Endothelial cell of umbilical vein (primary cell): ENCODE data around the gene DRD4. TPM values are rescaled to one million over a fixed set of nuclear protein-coding genes. Genes with fewer than 3 reads are reported as not detected.

Source experiments
- BruUV-seq: library from RNA; stranded (reverse); fragments of 400-500 nt; replicated peaks from 2 replicates; lab custom pipeline; 2021; lab: Mats Ljungman, UMichigan
- CTCF ChIA-PET: fragments of 300-600, 350-600 bp; sonication (Branson Sonifier 250); formaldehyde crosslinking; loops from one replicate; lab custom pipeline; 2021; ENCODE audit warnings: antibody characterized with exemption, inconsistent platforms; lab: Charles Lee
- POLR2A ChIA-PET: fragments of 300-600, 350-600 bp; sonication (Branson Sonifier 250); formaldehyde crosslinking; loops from one replicate; lab custom pipeline; 2021; ENCODE audit warnings: antibody characterized with exemption, inconsistent platforms; lab: Charles Lee
- DNase-seq: peaks from one replicate; pipeline ENCODE4 v3.0.0-alpha.2; 2011; ENCODE audit warnings: low read depth, low spot score
- FAIRE-seq: peaks from 2 replicates; lab custom pipeline; 2011; peaks lifted over from hg19 to GRCh38; lab: Jason Lieb, UNC
- H2AFZ ChIP-seq: 2 replicates; pipeline ENCODE4 v1.6.0; 2012; ENCODE audit warnings: low read depth, low read length, control low read depth, inconsistent platforms
- H3K27ac ChIP-seq: 2 replicates; pipeline ENCODE4 v1.5.1; 2011; ENCODE audit warnings: low read depth, mild to moderate bottlenecking, control low read depth, low read length, moderate library complexity; ENCODE audit not compliant: insufficient read depth
- H3K27me3 ChIP-seq, 2 experiments: 2 replicates each; pipeline versions ENCODE4 v1.6.0 to v1.6.1; 2011; ENCODE audit warnings: low read length in 2 of 2, mixed read lengths in 1 of 2; ENCODE audit not compliant: control insufficient read depth in 2 of 2, insufficient read depth in 2 of 2
- H3K36me3 ChIP-seq, 2 experiments: 2 replicates in 1 of 2; 3 replicates in 1 of 2; pipeline ENCODE4 v1.5.1; 2011; ENCODE audit warnings: low read length in 2 of 2, mild to moderate bottlenecking in 1 of 2, moderate library complexity in 1 of 2; ENCODE audit not compliant: control insufficient read depth in 2 of 2, insufficient read depth in 2 of 2; ENCODE audit errors: extremely low read depth in 1 of 2
- H3K4me1 ChIP-seq: 3 replicates; pipeline ENCODE4 v1.5.1; 2011; ENCODE audit warnings: mild to moderate bottlenecking, low read length; ENCODE audit not compliant: control insufficient read depth, insufficient read depth; ENCODE audit errors: extremely low read depth
- H3K4me2 ChIP-seq: 2 replicates; pipeline ENCODE4 v1.6.1; 2011; ENCODE audit warnings: low read length, control low read depth, mixed read lengths; ENCODE audit not compliant: insufficient read depth
- H3K4me3 ChIP-seq, 3 experiments: fragments of 200-600 bp in 1 of 3; sonication (generic), shearing (Covaris generic) in 1 of 3; replicated peaks in 1 of 3; 2 replicates each; pipeline ENCODE4 v1.5.1; 2011 to 2016; ENCODE audit warnings: control low read depth in 3 of 3, low read length in 3 of 3, mild to moderate bottlenecking in 2 of 3, inconsistent platforms in 1 of 3, low read depth in 1 of 3, moderate library complexity in 1 of 3; ENCODE audit not compliant: insufficient read depth in 1 of 3
- H3K79me2 ChIP-seq: 2 replicates; pipeline ENCODE4 v1.6.0; 2012; ENCODE audit warnings: low read length, inconsistent platforms; ENCODE audit not compliant: control insufficient read depth, insufficient read depth
- H3K9ac ChIP-seq: replicated peaks from 2 replicates; pipeline ENCODE3; 2011; ENCODE audit warnings: low read length, control low read depth; ENCODE audit not compliant: insufficient read depth; ENCODE audit errors: extremely low read depth
- H3K9me1 ChIP-seq: replicated peaks from 3 replicates; pipeline ENCODE4 v1.6.0; 2011; ENCODE audit warnings: mild to moderate bottlenecking, low read length; ENCODE audit not compliant: control insufficient read depth, insufficient read depth; ENCODE audit errors: extremely low read depth
- H3K9me3 ChIP-seq: replicated peaks from 2 replicates; pipeline ENCODE4 v1.5.1; 2012; ENCODE audit warnings: low read length, inconsistent platforms; ENCODE audit not compliant: control insufficient read depth, insufficient read depth
- H4K20me1 ChIP-seq: replicated peaks from 2 replicates; pipeline ENCODE3; 2011; ENCODE audit warnings: mild to moderate bottlenecking, low read length; ENCODE audit not compliant: control insufficient read depth, insufficient read depth; ENCODE audit errors: extremely low read depth
- EZH2 ChIP-seq: IDR thresholded peaks from 2 replicates; pipeline ENCODE4 v1.6.1; 2012; ENCODE audit warnings: borderline replicate concordance, low read depth, mild to moderate bottlenecking, moderate library complexity, low read length, inconsistent platforms; ENCODE audit not compliant: severe bottlenecking
- FOS ChIP-seq: IDR thresholded peaks from 2 replicates; pipeline ENCODE4 v1.6.1; 2011; ENCODE audit warnings: mild to moderate bottlenecking, low read length, moderate library complexity, borderline replicate concordance; ENCODE audit not compliant: insufficient read depth
- GATA2 ChIP-seq: IDR thresholded peaks from 2 replicates; pipeline ENCODE4 v1.7.0; 2011; ENCODE audit warnings: low read depth, mild to moderate bottlenecking, moderate library complexity, mixed read lengths, low read length; ENCODE audit not compliant: insufficient read length, insufficient read depth
- JUN ChIP-seq: IDR thresholded peaks from 2 replicates; pipeline ENCODE4 v1.6.1; 2011; ENCODE audit warnings: borderline replicate concordance, low read depth; ENCODE audit not compliant: insufficient read length, insufficient read depth
- MYC ChIP-seq: IDR thresholded peaks from one replicate; pipeline ENCODE4 v1.6.1; 2011; ENCODE audit warnings: mild to moderate bottlenecking, low read depth, low read length
- POLR2A ChIP-seq: IDR thresholded peaks from 2 replicates; pipeline ENCODE4 v1.6.1; 2012; ENCODE audit warnings: low read depth, mild to moderate bottlenecking, control low read depth, low read length
- POLR2AphosphoS5 ChIP-seq: IDR thresholded peaks from 2 replicates; pipeline ENCODE4 v1.6.1; 2012; ENCODE audit warnings: low read depth, mild to moderate bottlenecking, control low read depth, low read length, moderate library complexity; ENCODE audit not compliant: insufficient read depth
- dilution Hi-C: fragments of 300-500 bp; cut with MboI; formaldehyde crosslinking; loops from one replicate; pipeline ENCODE4 v1.15.0; 2019; ENCODE audit warnings: low sequenced_read_pairs; ENCODE audit not compliant: extremely low pct_ligation_motif_present
- intact Hi-C: fragments of 100-400 bp; cut with micrococcal nuclease; formaldehyde crosslinking; loops from one replicate; pipeline ENCODE4 v1.10.0; 2022
- polyA plus RNA-seq, 4 experiments: library from polyadenylated mRNA; depleted of rRNA in 3 of 4; stranded (reverse) in 3 of 4; unstranded in 1 of 4; fragments of >200 nt; gene quantifications; 2 replicates each; pipeline versions ENCODE4 v1.2.1 to v1.2.3, GENCODE V29; 2011 to 2012; ENCODE audit warnings: missing spikeins in 1 of 4
- total RNA-seq: library from RNA; stranded (reverse); gene quantifications from 2 replicates; pipeline ENCODE4 v1.2.3, GENCODE V29; 2021
- TF ChIP-seq, protein P1 (sequence below), 2 donors: IDR thresholded peaks; 1 replicate in 1 of 2; 2 replicates in 1 of 2; pipeline ENCODE4 v1.5.1; 2011; ENCODE audit warnings: low read length in 2 of 2, mild to moderate bottlenecking in 2 of 2, moderate library complexity in 2 of 2, control low read depth in 1 of 2, inconsistent platforms in 1 of 2, low read depth in 1 of 2; ENCODE audit not compliant: insufficient read depth in 1 of 2; ENCODE audit errors: extremely low read depth in 1 of 2
- TF ChIP-seq, protein P2 (sequence below): IDR thresholded peaks from 2 replicates; pipeline ENCODE4 v1.6.1; 2011; ENCODE audit not compliant: insufficient read depth, insufficient read length

DRD4 gene
- total and polyA plus RNA-seq, 2 donors (not counting 3 experiments of a cell fraction or from before 2014, with no cell fraction given), result 0.24 TPM; not detected in 1

DNA sequence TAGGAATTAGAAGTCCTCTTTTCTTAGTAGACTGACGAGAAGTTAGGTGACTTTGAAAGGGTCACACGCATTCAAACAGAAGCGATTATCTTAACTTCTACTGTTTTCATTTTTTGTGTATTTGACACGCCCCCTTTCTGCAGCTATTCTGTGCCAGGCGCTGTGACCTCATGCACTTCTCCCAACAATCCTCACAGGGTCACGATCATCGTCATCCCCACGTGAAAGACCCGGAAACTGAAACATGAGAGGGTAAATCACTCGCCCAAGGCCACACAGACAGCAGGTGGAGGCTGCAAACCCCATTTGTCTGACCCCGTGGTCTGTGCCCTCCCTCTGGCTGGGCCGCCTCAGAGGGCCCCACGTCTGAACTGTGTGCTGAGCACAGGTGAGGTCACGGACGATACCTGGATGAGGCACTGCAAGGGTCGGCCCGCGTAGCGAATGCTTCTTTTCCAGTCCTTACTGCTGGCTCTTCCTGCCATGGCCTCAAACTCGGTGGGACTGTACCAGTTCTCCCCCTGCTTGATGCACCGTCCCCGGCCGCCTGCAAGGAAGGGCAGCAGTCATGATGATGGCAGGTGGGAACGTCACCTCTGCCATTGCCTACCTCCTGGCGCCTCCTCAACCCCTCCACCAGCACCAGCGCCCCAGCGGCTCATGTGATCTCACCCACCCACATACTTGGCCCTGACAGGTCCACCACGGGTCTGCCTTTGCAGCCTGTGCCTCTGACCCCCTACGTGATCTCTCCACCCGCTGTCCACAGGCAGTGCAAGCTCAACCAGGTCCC lies 49.6 kb downstream of the DRD4 start:
- Histone ChIP-seq H2AFZ (no peak overlapping the region), H3K27me3 (no peaks in the 10 kb centered on the region), H4K20me1 (no peaks in the 10 kb centered on the region), H3K4me3 (no peak overlapping the region), H3K9me3 (no peaks in the 10 kb centered on the region), H3K9me1 (no peaks in the 10 kb centered on the region), H3K4me1 (peaks cover 18% of the 10 kb centered on the region), H3K79me2 (peaks cover 11% of the 10 kb centered on the region), H3K9ac (no peak overlapping the region), H3K36me3 (peaks cover 11 to 26% of the 10 kb centered on the region in 2 experiments), H3K27ac (no peak overlapping the region), H3K4me2 (no peak overlapping the region)
- CTCF ChIA-PET, result interaction anchor here (1.3 to 1.6 kb wide), 2 partner anchors 9 to 18 kb away, joined by 5 to 6 read pairs; partner anchors contain the start of genes DEAF1 and TMEM80
- FAIRE-seq (no peak), DNase-seq (no peak)
- dilution Hi-C loops, result no loop called here
- TF ChIP-seq, protein P1, sequence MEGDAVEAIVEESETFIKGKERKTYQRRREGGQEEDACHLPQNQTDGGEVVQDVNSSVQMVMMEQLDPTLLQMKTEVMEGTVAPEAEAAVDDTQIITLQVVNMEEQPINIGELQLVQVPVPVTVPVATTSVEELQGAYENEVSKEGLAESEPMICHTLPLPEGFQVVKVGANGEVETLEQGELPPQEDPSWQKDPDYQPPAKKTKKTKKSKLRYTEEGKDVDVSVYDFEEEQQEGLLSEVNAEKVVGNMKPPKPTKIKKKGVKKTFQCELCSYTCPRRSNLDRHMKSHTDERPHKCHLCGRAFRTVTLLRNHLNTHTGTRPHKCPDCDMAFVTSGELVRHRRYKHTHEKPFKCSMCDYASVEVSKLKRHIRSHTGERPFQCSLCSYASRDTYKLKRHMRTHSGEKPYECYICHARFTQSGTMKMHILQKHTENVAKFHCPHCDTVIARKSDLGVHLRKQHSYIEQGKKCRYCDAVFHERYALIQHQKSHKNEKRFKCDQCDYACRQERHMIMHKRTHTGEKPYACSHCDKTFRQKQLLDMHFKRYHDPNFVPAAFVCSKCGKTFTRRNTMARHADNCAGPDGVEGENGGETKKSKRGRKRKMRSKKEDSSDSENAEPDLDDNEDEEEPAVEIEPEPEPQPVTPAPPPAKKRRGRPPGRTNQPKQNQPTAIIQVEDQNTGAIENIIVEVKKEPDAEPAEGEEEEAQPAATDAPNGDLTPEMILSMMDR (IDR thresholded peaks at IDR 0.05; ENCODE audit: extremely low read depth in 1 of 2, insufficient read depth in 1 of 2, low read depth in 1 of 2, low read length in 2 of 2), result no peak
- TF ChIP-seq, protein P2, sequence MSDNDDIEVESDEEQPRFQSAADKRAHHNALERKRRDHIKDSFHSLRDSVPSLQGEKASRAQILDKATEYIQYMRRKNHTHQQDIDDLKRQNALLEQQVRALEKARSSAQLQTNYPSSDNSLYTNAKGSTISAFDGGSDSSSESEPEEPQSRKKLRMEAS, result no peak
- TF ChIP-seq FOS, result no peak
- TF ChIP-seq POLR2AphosphoS5, result no peak
- no peak for TF ChIP-seq GATA2
- TF ChIP-seq MYC, result no peak
- no peak for TF ChIP-seq EZH2
- TF ChIP-seq JUN, result no peak
- TF ChIP-seq POLR2A, result no peak
- POLR2A ChIA-PET, result no interaction called here
- intact Hi-C loops, result no loop called here
- BruUV-seq, result no TSS peak
